Body of pancreas (tissue), 4 donors: ENCODE results near the gene SIN3A.

Source experiments
- POLR2A ChIP-seq, 3 donors: fragments of 450-650 bp; IDR thresholded peaks; one replicate each; pipeline ENCODE4 v1.6.1; 2016; ENCODE audit warnings: antibody characterized with exemption in 3 of 3, mild to moderate bottlenecking in 2 of 3
- TF ChIP-seq, protein P1 (sequence below), 7 experiments: fragments of 450-650 bp in 4 of 7; fragments of 200-600 bp in 3 of 7; sonication (generic) in 3 of 7; IDR thresholded peaks; one replicate each; pipeline ENCODE4 v1.5.1; 2016 to 2019; ENCODE audit warnings: antibody characterized with exemption in 7 of 7

DNA sequence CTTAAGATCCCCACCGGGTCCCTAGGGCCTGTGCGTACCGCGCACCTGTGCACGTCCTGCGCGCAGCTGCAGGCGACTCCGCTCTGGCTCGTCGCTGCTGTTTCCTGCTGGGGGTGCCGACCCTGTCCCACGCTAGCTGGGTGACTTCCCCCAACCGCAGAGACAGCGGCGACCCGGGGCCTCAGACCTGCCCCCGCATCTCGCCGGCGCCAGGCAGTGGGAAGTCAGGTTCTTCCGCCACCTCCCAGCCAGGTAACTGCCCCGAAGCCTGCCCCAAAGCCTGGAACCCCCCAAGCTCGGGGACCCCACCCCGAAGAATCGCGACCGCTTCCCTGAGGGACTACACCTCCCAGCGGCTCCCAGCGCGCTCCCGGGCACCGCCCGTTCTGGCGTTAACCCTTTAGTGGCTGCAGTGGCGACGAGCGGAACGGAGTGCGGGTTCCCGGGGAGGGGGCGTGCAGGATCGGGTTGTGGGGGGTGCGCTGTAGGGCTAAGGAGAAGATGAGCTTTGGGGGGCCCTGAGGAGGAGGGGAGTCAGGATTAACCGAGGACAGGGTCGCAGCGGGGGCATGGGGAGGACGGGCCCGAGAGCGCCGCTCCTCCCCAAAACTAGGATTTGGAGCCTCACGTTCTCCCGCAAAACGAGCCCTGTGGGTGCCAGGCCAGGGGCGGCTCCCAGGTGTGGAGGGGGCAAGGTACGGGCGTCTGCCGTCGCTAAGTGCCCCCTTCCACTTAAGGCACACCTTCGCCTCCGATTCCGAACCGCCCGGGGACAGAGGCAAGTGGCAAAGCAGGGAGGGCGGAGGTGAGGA, 104.1 kb downstream of the SIN3A start:
- TF ChIP-seq, protein P1, sequence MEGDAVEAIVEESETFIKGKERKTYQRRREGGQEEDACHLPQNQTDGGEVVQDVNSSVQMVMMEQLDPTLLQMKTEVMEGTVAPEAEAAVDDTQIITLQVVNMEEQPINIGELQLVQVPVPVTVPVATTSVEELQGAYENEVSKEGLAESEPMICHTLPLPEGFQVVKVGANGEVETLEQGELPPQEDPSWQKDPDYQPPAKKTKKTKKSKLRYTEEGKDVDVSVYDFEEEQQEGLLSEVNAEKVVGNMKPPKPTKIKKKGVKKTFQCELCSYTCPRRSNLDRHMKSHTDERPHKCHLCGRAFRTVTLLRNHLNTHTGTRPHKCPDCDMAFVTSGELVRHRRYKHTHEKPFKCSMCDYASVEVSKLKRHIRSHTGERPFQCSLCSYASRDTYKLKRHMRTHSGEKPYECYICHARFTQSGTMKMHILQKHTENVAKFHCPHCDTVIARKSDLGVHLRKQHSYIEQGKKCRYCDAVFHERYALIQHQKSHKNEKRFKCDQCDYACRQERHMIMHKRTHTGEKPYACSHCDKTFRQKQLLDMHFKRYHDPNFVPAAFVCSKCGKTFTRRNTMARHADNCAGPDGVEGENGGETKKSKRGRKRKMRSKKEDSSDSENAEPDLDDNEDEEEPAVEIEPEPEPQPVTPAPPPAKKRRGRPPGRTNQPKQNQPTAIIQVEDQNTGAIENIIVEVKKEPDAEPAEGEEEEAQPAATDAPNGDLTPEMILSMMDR (IDR thresholded peaks at IDR 0.05) = peak in 1 of 7 experiments; percentile 3
- TF ChIP-seq POLR2A (IDR thresholded peaks at IDR 0.05) = peak; percentile 7 to 64 (median 63)
